Stimulated activated CD4-positive, alpha-beta T cell treated with anti-CD3 and anti-CD28 coated beads, Interleukin-4, amount 100 ng/mL, for 1 hour (primary cell): Measurements from ENCODE around the gene HIP1.

Experiments
- DNase-seq: peaks from one replicate; pipeline ENCODE4 v3.0.0-alpha.2; 2020

The HIP1 gene

DNA sequence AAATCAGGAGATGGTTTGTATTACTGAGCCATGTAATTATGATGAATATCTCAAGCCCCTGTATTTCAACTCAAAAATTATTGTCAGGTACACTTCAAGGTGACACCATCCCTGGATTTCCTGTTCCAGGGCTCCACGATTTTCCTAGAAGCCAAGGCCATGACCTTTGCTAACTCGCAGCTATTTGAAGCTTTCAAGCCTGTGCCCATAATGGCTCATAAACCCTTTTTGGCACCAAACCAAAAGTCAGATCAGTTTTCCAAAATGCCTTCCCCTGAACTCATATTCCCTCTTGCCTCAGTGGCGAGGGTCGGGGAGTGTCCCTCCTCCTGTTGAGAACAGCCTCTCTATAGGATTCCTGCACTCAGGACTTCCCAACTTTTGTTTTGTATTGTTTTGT, 70.8 kb downstream of the HIP1 start:
- no peak for DNase-seq

DNA sequence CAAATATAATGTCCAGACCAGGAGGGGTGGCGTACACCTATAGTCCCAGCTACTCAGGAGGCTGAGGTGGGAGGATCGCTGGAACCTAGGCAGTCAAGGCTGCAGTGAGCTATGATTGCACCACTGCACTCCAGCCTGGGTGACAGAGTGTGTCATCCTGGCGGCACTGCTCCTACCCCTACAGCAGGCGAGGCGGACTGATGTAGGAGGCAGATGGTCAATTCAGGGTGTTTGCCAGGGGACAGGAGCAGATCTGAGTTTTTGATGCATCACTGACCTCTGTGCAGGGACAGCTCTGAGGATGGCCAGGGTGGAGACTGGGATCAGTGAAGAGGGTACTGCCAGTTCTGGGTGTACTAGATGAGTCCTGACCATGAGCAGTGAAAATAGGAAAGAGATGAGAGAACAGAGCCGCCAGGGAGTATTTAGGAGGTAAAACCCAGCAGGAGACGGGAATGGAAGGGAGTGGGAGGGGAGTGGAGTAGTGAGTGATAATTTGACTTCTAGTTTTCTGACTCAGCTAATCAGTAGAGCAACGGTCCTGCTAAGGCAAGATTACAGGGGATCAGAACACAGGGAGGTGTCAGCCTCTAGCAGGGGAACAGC, 75.3 kb downstream of the HIP1 start:
- DNase-seq, result no peak

DNA sequence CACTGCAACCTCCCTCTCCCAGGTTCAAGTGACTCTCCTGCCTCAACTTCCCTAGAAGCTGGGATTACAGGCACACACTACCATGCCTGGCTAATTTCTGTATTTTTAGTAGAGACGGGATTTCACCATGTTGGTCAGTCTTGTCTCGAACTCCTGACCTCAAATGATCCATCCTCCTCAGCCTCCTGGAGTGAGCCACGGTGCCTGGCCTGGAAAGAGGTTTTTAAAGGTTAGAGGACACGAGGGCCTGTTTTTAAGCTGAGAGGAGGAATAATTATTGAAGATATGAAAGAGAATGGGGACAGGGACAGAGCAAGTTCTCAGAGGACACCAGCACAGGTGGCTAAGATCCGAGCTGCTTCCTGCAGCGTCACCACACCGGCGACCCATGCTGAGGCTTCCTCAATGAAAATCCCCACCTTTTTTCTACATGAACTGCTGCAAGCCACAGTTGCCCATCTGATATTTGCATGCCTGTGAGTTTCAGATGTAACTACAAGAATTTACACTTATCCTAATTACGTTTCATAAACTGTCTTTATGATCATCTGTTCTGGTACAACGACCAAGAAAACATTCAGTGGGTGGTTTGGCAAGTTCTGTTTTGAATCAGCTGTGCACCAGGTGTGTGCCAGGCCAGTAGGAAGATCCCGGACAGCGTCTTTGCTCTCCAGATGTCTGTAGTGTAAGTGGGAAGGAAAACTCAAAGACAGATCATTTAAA, 76.0 kb downstream of the HIP1 start:
- no peak for DNase-seq

DNA sequence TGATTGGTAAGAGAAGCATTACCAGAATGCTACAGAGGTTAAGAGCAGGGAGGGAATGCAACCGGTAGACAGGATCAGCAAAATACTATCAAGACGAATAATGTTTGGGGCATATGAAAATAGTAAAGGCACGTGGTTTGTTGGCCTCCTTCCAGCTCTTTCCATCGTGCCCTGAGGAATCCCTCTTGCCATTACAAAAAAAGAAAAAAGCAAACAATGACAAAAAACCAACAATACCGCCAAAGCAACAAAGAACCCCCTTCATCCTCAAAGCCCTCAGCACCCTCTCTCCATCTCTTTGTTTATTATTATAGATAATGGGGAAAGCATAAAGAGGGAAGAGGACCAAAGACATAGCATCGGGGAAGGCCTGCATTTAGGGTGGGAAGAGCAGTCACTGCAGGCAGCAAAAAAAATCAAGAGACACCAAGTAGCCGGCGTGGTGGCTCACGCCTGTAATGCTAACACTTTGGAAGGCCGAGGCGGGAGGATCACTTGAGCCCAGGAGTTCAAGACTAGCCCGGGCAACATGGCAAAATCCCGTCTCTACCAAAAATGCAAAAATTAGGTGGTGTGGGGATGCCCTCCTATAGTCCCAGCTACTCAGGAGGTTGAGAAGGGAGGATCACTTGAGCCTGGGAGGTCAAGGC, 78.0 kb downstream of the HIP1 start:
- no peak for DNase-seq

DNA sequence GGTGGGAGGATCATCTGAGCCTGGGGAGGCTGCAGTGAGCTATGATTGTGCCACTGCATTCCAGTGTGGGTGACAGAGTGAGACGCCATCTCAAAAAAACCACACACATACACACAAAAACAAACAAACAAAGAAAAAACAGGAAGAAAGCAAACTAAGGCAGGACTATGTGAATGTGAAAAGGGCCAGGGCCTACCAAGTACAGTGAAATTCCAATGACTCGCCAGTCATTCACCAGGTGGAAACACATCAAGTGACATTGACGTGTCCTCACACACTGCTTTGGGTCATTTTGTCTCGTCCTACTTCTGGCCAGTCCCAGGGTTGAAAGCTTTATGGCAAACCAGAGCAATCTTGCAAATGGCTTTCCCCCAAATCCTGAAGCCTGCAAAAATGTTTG, 79.9 kb downstream of the HIP1 start:
- no peak for DNase-seq

DNA sequence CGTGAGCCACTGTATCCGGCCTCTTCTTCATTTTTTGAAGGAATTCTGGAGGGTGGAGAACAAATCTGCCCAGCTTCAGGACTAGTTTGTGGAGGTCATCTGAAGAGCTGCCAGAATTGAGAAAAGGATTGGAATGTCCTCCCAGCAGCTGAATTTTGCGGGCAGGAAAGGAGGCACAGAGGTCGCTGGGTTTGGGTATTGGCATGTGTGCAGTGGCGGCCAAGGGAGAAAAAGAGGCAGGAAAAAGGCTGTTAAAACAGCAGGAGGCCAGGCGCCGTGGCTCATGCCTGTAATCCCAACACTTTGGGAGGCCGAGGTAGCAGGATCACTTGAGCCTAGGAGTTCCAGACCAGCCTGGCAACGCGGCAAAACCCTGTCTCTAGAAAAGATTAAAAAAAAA, 80.4 kb downstream of the HIP1 start:
- DNase-seq, result no peak

DNA sequence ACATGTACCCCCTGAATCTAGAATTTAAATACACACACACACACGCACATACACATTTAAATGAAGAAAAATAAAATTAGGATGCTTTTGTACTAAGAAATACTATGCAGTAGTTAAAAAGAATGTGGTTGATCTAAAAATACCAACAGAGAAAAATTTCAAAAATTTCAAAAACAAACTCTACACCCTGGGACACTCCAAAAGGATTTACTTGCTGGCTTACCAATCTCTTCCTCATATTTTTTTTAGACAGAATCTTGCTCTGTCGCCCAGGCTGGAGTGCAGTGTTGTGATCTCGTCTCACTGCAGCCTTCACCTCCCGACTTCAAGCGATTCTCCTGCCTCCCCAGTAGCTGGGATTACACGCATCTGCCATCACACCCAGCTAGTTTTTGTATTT, 80.9 kb downstream of the HIP1 start:
- DNase-seq, result no peak

DNA sequence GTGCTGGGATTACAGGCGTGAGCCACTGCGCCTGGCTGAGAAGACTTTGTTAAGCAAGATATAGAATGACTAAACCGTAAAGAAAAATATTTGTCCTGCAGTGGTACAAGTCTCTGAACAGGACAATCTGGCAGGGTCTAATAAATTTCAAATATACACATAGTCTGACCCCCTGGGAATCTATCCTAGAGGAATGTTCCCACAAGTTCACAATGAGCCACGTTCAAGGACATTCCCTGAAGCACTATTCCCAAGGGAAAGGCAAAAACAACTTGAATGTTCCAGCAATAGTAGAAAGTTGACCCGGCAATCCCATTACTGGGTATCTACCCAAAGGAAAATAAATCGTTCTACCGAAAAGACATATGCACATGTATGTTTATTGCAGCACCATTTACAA, 82.0 kb downstream of the HIP1 start:
- no peak for DNase-seq

DNA sequence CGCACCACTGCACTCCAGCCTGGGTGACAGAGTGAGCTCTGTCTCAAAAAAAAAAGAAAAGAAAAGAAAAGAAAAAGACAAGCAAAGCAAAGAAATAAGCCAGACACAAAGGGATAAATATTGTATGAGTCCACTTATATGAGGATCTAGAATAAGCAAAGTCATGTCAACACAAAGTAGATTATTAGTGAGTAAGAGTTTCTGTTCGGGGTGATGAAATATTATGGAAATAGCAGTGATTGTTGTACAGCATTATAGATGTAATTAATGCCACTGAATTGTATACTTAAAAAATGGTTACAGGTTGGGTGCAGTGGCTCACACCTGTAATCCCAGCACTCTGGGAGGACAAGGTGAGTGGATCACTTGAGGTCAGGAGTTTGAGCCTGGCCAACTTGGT, 83.2 kb downstream of the HIP1 start:
- DNase-seq, result no peak

DNA sequence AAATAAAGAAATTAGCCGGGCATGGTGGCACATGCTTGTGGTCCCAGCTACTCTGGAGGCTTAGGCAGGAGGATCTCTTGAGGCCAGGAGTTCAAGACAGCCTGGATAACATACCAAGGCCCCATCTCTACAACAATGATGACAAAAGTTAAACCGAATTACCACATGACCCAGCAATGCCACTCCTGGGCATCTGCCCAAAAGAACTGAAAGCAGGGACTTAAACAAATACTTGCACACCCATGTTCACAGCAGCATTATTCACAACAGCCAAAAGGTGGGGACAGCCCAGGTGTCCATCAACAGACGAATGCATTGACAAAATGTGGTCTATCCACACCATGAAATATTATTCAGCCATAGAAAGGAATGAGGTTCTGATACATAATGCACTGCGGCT, 83.9 kb downstream of the HIP1 start:
- no peak for DNase-seq

DNA sequence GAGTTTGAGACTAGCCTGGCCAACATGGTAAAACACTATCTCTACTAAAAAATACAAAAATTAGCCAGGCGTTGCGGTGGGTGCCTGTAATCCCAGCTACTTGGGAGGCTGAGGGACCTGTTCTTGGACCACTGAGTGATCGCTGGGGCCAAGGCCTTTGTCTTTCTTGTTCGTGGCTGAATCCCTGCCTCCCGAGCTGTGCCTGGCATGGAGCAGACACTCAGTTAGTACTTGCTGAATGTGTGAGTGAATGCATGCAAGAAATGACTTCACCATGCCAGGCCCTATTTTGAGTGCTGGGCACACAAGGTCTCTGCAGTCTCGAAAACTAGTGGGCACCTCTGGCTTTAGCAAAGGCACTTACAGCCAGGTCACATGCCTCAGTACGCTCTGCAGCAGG, 85.1 kb downstream of the HIP1 start:
- no peak for DNase-seq

DNA sequence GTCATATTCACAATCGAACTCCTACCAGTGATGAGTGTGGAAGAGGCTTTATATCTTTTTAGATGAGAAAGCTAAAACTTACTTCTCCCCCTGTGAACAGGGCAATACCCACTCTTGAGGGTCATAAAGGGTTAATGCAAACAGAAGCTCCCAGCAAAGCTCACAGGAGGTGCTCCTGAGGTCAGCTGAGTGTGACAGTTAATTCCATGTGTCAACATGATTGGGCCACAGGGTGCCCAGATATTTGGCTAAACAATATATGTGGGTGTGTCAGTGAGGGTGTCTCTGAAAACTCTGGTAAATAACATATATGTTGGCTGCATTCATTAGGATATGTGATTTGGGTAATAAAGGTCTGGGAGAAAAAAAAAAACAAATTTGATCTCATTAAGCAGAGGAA, 86.0 kb downstream of the HIP1 start:
- DNase-seq, result no peak

DNA sequence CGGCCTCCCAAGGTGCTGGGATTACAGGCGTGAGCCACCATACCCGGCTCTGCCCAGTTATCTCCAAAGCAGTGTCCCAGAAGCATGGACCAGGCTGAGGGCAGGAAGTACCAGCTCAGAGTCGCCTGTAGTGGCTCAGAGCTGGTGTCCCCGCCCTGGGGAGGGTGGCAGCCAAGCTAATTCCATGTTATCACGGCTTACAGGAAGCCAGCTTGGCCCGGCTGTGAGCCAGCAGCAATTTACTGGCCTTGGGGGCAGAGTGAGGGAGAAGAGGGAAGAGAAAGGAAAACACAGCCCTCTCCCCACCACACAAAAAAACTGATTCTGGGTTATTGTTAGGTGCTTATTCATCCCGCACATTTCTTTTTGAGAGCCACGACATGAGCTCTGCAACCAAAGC, 88.1 kb downstream of the HIP1 start:
- no peak for DNase-seq

DNA sequence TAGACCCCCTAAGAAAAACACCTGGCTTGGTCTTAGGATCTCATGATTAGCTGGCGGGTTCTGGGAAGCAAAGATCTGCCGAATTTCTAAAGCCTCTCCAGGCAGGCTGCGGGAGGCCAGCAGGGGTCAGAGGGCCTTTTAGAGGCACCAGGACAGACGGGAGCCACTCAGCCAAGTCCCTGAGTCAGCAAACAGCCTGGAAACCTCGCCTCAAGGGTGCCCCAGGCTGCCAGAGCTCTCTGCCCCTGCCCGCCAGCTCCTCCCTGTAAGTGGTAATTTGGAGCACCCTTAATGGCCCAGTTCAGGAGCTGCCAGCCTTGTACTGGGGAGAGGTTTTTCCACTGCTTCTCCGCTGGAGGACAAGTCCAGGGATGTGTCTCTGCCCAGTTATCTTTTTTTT, 88.7 kb downstream of the HIP1 start:
- DNase-seq, result no peak

DNA sequence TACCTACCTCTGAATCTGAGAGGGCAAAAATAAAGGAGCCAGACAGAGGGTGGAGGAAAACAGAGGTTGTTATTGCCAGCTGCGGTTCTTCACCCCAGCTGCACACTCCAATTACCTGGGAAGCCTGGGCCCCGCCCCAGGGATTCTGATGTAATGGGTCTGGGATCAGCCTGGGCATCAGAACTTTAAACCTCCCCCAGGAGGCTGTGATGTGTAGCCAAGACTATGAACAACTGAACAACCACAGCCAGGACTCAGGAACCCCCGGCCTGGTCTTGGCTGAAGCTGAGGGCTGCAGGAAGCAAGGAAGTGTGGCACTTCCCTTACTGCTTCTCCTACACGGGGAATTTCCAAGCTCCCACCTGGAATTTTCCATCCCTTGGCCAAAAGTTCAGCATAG, 89.3 kb downstream of the HIP1 start:
- no peak for DNase-seq

DNA sequence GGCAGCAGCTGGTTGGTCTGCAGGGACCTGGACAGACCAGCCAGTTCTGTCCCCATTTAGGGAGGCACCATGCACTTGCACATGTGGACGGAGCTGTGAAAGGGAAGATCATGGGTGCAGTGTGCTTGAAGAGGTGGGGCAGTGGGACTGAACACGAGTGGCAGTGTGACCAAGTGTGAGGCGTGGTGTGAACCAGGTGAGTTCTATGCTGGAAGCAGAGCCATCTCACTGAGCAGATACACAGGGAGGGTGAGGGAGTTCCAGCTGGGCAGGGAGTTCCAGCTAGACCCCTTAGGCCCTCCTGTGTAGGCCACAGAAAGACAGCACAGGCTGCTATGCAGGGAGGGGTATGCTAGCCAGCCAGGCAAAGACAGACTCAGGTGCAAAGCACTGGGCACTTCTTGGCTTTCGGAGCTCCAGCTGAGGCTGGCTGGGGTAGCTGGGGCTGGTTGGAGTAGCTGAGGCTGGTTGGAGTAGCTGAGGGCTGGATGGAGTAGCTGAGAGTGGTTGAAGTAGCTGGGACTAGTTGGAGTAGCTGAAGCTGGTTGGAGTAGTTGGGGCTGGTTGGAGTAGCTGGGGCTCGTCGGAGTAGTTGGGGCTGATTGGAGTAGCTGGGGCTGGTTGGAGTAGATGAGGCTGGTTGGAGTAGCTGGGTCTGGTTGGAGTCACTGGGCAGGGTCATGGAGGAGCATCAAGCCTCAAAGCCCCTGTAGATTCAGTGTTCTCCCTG, 90.9 kb downstream of the HIP1 start:
- DNase-seq, result no peak

DNA sequence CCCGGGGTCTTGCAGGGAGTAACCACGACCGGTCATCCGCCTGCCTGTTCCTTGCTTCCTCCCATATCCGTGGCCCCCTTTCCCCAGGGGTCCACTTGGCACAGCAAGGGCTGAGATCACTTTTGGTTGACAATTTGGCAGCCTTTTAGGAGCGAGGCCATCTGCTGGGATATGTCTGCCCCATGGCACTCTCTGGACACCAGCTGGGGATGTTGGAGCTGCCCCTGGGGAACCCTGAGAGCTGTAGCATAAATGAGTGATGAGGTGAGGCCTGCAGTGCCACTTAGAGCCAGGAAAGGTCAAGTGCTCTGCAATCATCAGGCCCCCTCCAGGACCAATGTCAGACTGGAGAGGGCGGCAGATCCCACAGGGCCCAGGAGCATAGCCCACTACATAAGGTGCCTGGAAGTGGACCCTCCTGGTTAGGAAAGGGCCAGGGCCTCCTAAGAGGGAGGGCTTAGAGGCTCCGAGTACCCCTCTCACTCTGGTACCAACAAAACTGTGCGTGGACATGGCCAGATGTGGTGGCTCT, 92.1 kb downstream of the HIP1 start:
- no peak for DNase-seq

DNA sequence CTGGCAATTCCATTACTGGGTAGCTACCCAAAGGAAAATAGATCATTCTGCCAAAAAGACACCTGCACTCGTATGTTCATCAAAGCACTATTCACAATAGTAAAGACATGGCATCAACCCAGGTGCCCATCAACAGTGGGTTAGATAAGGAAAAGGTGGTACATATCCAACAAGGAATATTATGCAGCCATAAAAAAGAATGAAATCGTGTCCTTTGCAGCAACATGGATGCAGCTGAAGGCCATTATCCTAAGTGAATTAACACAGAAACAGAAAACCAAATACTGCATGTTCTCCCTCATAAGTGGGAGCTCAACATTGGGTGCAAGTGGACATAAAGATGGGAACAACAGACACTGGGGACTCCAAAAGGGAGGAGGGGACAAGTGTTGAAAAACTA, 93.2 kb downstream of the HIP1 start:
- no peak for DNase-seq

DNA sequence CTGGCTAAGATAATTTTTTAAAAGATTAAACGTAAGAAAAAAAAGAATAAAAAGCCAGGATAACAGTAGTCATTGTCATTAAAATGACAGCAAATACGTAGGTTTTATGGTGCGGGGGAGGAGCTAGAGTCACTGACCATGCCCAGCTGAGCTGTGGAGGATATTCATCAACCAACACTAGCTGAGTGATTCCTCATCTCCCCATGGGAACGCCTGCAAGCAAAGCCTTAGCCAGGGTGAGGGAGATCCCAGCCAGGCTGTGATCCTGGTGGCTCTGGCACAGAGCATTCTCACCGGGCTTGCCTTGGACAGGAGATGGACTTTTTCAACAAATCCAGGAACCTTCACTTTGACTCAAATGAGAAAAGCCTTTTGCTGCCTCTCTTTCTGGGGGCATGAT, 94.2 kb downstream of the HIP1 start:
- DNase-seq, result no peak

DNA sequence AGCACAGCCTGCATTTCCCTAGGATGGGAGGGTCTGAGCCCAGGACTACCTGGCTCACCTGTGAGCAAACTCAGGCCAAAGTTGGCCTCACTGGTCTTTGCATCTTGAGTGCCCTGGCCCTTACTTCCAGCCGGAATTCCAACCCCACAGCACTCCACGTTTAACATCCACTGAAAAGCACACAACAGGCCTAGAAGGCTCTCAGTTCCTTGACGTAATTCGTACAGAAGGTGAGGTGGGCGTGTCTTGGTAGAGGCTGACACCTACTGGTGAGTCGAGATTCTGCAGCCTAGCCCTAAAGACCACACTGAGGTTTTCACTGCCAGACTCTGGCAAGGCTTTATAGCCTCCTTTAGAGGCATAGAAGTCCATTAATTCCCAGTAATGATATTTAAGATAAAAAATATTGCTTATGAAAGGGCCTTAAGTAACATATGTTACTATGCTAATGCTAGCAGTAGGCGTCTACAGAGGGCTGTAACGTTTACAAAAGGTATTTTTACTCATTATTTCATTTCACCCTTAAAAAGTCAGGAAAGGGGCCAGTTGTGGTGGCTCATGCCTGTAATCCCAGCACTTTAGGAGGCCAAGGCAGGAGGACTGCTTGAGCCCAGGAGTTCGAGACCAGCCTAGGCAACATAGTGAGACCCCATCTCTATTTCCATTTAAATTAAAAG, 95.8 kb downstream of the HIP1 start:
- DNase-seq, result peak; percentile 60

DNA sequence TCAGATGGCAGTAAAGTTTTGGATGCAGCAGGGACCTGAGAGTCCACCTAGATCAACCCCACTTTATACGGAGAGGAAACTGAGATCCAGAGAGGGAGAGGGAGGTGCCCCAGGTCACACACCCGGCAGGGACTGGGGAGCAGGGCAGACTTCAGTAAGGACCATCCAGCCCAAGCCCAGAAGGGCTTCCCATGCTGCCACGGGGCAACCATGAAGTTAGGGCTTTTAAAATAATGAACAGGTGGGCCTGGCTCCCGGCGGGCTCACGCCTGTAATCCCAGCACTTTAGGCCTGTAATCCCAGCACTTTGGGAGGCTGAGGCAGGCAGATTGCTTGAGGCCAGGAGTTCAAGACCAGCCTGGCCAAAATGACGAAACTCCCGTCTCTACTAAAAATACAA, 98.5 kb downstream of the HIP1 start:
- DNase-seq, result no peak

DNA sequence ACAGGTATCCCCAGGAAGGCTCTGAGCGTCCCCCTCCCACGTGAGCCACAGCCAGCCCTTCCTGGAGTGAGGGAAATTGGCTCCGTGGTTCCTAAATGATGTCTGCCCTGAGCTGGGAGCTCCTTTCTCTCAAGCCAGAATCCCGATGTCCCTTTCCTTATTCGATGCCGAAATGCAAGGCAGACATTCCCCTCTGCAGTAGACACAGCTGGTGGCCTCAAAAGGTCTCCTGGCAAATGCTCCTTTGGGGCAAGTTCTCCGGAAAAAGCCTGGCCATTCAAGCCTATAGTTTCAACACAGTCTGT, 98.9 kb downstream of the HIP1 start:
- DNase-seq, result no peak
